ENCODE results near the gene MAGED2. TPM values are rescaled to one million over a fixed set of nuclear protein-coding genes. Genes with fewer than 3 reads are reported as not detected.

Gene MAGED2
- total RNA-seq, 1 donor from 2014 or later, result 303 TPM

- Mint-ChIP-seq H3K27ac (no peak overlapping the region), H3K9me3 (no peaks in the 10 kb centered on the region), H3K4me1 (ENCODE audit: unreplicated experiment) (no peaks in the 10 kb centered on the region), H3K36me3 (no peaks in the 10 kb centered on the region), H3K27me3 (no peaks in the 10 kb centered on the region), H3K4me3 (no peak overlapping the region)
- TF ChIP-seq CTCF (conservative IDR thresholded peaks at IDR 0.05), result no peak
- no peak for DNase-seq (ENCODE audit: extremely low spot score, unreplicated experiment)
Measured at GRCh38 chrX:54865208-54865607, 57.7 kb downstream of the MAGED2 start.

Other genes with a start within 250 kb of the MAGED2 start
- gene ITIH6, start 9.5 kb upstream of the MAGED2 start, total RNA-seq (ENCODE audit: low replicate concordance), result not detected in 2 replicates
- 39.6 and 142 TPM in 2 replicates for gene TRO, start 113.1 kb downstream of the MAGED2 start, total RNA-seq (ENCODE audit: low replicate concordance)
- 0.51 and 0.86 TPM in 2 replicates for gene PFKFB1, start 186.4 kb downstream of the MAGED2 start, total RNA-seq (ENCODE audit: low replicate concordance)
- 17.1 and 24.3 TPM in 2 replicates for gene APEX2, start 192.6 kb downstream of the MAGED2 start, total RNA-seq (ENCODE audit: low replicate concordance)
- gene ALAS2, start 223.2 kb downstream of the MAGED2 start, total RNA-seq (ENCODE audit: low replicate concordance), result not detected in 2 replicates